IMR-90 (cell line): ENCODE measurements around the gene MRPS26. TPM values are rescaled to one million over a fixed set of nuclear protein-coding genes. Genes with fewer than 3 reads are reported as not detected.

Experiments
- ATAC-seq: fragments of 200-7000 bp; cut with Tn5 transposase; 2 replicates; pipeline ENCODE4 v1.9.1; 2020; ENCODE audit warnings: low read depth, mild to moderate bottlenecking, moderate library complexity
- BruUV-seq: library from RNA; stranded (reverse); fragments of 400-500 nt; replicated peaks from 2 replicates; lab custom pipeline; 2021; lab: Mats Ljungman, UMichigan
- CTCF ChIA-PET: fragments of 300-600 bp; formaldehyde crosslinking; extraction: SDS; loops from one replicate; lab custom pipeline; 2021; ENCODE audit warnings: antibody characterized with exemption; lab: Yijun Ruan, JAX
- POLR2A ChIA-PET: fragments of 300-600 bp; sonication (Branson Sonifier 250); formaldehyde crosslinking; loops from one replicate; lab custom pipeline; 2022; ENCODE audit warnings: antibody characterized with exemption; ENCODE audit not compliant: unreplicated experiment; lab: Charles Lee
- DNase-seq: peaks from one replicate; pipeline ENCODE4 v3.0.0; 2013
- H2AFZ ChIP-seq: replicated peaks from 2 replicates; pipeline ENCODE3; 2013; ENCODE audit warnings: low read length, mild to moderate bottlenecking; ENCODE audit not compliant: poor library complexity
- H2AK5ac ChIP-seq: 2 replicates; pipeline ENCODE4 v1.6.1; 2013; ENCODE audit warnings: low read depth, low read length, inconsistent platforms
- H2AK9ac ChIP-seq: replicated peaks from 2 replicates; pipeline ENCODE3; 2013; ENCODE audit warnings: mild to moderate bottlenecking, low read depth, low read length, moderate library complexity; ENCODE audit not compliant: poor library complexity
- H2BK120ac ChIP-seq: 2 replicates; pipeline ENCODE4 v1.6.1; 2013; ENCODE audit warnings: low read depth, low read length, inconsistent platforms
- H2BK15ac ChIP-seq: 3 replicates; pipeline ENCODE4 v1.6.1; 2013; ENCODE audit warnings: low read depth, low read length, inconsistent platforms
- H2BK20ac ChIP-seq: 2 replicates; pipeline ENCODE4 v1.6.1; 2013; ENCODE audit warnings: low read depth, mild to moderate bottlenecking, inconsistent platforms, low read length, moderate library complexity
- H2BK5ac ChIP-seq: 2 replicates; pipeline ENCODE4 v1.6.1; 2013; ENCODE audit warnings: mild to moderate bottlenecking, low read depth, low read length, inconsistent platforms; ENCODE audit not compliant: poor library complexity, severe bottlenecking
- H3K14ac ChIP-seq: replicated peaks from 2 replicates; pipeline ENCODE4 v1.6.1; 2013; ENCODE audit warnings: low read depth, low read length, inconsistent platforms
- H3K18ac ChIP-seq: 2 replicates; pipeline ENCODE4 v1.6.1; 2013; ENCODE audit warnings: low read depth, low read length, control low read depth
- H3K23ac ChIP-seq: 2 replicates; pipeline ENCODE4 v1.6.1; 2013; ENCODE audit warnings: low read depth, low read length, inconsistent platforms
- H3K27ac ChIP-seq: 2 replicates; pipeline ENCODE4 v1.5.1; 2013; ENCODE audit warnings: mild to moderate bottlenecking, control low read depth, low read length; ENCODE audit not compliant: insufficient read depth
- H3K27me3 ChIP-seq: 2 replicates; pipeline ENCODE4 v1.6.1; 2013; ENCODE audit warnings: low read length; ENCODE audit not compliant: control insufficient read depth, insufficient read depth
- H3K36me3 ChIP-seq: 2 replicates; pipeline ENCODE4 v1.6.1; 2013; ENCODE audit warnings: low read length, mixed read lengths; ENCODE audit not compliant: control insufficient read depth, insufficient read depth
- H3K4ac ChIP-seq: 2 replicates; pipeline ENCODE4 v1.6.1; 2013; ENCODE audit warnings: low read depth, low read length, inconsistent platforms
- H3K4me1 ChIP-seq: 2 replicates; pipeline ENCODE4 v1.6.1; 2013; ENCODE audit warnings: low read length, mixed read lengths; ENCODE audit not compliant: control insufficient read depth, insufficient read depth
- H3K4me2 ChIP-seq: 2 replicates; pipeline ENCODE4 v1.6.1; 2013; ENCODE audit warnings: low read depth, mild to moderate bottlenecking, control low read depth, low read length, moderate library complexity
- H3K4me3 ChIP-seq: 2 replicates; pipeline ENCODE4 v1.5.1; 2013; ENCODE audit warnings: low read depth, mild to moderate bottlenecking, control low read depth, low read length, moderate library complexity; ENCODE audit not compliant: insufficient read depth
- H3K56ac ChIP-seq: 2 replicates; pipeline ENCODE4 v1.6.1; 2013; ENCODE audit warnings: low read length, inconsistent platforms; ENCODE audit not compliant: insufficient read depth; ENCODE audit errors: extremely low read depth
- H3K79me1 ChIP-seq, 2 experiments: 2 replicates each; pipeline ENCODE4 v1.6.1; 2013; ENCODE audit warnings: low read length in 2 of 2, inconsistent platforms in 1 of 2, low read depth in 1 of 2
- H3K9ac ChIP-seq: 2 replicates; pipeline ENCODE4 v1.6.1; 2013; ENCODE audit warnings: low read depth, low read length, control low read depth
- H3K9me1 ChIP-seq: 2 replicates; pipeline ENCODE4 v1.6.1; 2013; ENCODE audit warnings: low read length, inconsistent platforms; ENCODE audit not compliant: insufficient read depth
- H3K9me3 ChIP-seq: 2 replicates; pipeline ENCODE4 v1.6.1; 2013; ENCODE audit warnings: low read length; ENCODE audit not compliant: control insufficient read depth, insufficient read depth
- H4K20me1 ChIP-seq: 2 replicates; pipeline ENCODE4 v1.6.1; 2013; ENCODE audit warnings: low read length, inconsistent platforms; ENCODE audit not compliant: insufficient read depth
- H4K5ac ChIP-seq: 2 replicates; pipeline ENCODE4 v1.6.1; 2013; ENCODE audit warnings: mild to moderate bottlenecking, low read depth, low read length, control low read depth
- H4K8ac ChIP-seq, 2 experiments: 2 replicates each; pipeline ENCODE4 v1.6.1; 2013; ENCODE audit warnings: low read depth in 2 of 2, low read length in 2 of 2, control low read depth in 1 of 2, inconsistent platforms in 1 of 2
- H4K91ac ChIP-seq: 2 replicates; pipeline ENCODE4 v1.6.1; 2013; ENCODE audit warnings: low read depth, low read length, inconsistent platforms; ENCODE audit not compliant: insufficient read depth
- MAFK ChIP-seq: IDR thresholded peaks from 2 replicates; pipeline ENCODE4 v1.6.1; 2012; ENCODE audit warnings: low read depth, low read length, improper control_type of control experiment
- RAD21 ChIP-seq: IDR thresholded peaks from 2 replicates; pipeline ENCODE4 v1.6.1; 2012; ENCODE audit warnings: low read length, improper control_type of control experiment
- WGBS, 2 experiments: methylation state at CpG; one replicate each; pipeline versions ENCODE4 v1.1.5 to v1.1.7; 2013; ENCODE audit warnings: missing lambda C conversion rate in 2 of 2; ENCODE audit not compliant: insufficient read length in 1 of 2; ENCODE audit errors: extremely low coverage in 2 of 2; 5-methylcytosine and 5-hydroxymethylcytosine counted together
- dilution Hi-C: fragments of 300-500 bp; cut with HindIII; formaldehyde crosslinking; loops from one replicate; pipeline ENCODE4 v1.14.3; 2018; ENCODE audit warnings: low sequenced_read_pairs; ENCODE audit not compliant: unreplicated experiment
- in situ Hi-C: fragments of 300-500 bp; cut with MboI; formaldehyde crosslinking; loops from 3 replicates; pipeline ENCODE4 v1.14.3; 2019; ENCODE audit warnings: low sequenced_read_pairs, inconsistent platforms, mixed read lengths
- intact Hi-C: fragments of 100-400 bp; cut with micrococcal nuclease; formaldehyde crosslinking; loops from 2 replicates; pipeline ENCODE4 v1.10.0; 2022
- polyA plus RNA-seq, 3 experiments: library from polyadenylated mRNA; depleted of rRNA; stranded (reverse); fragments of >200 nt; gene quantifications; 2 replicates each; pipeline ENCODE4 v1.2.3, GENCODE V29; 2012; ENCODE audit warnings: low replicate concordance in 1 of 3
- total RNA-seq: library from RNA; depleted of rRNA; stranded (reverse); fragments of >200 nt; gene quantifications from 2 replicates; pipeline ENCODE4 v1.2.3, GENCODE V29; 2012

The MRPS26 gene
- total and polyA plus RNA-seq, 2 of the 4 experiments (the other 2 are of a cell fraction), result 22.2 to 38.6 TPM

DNA sequence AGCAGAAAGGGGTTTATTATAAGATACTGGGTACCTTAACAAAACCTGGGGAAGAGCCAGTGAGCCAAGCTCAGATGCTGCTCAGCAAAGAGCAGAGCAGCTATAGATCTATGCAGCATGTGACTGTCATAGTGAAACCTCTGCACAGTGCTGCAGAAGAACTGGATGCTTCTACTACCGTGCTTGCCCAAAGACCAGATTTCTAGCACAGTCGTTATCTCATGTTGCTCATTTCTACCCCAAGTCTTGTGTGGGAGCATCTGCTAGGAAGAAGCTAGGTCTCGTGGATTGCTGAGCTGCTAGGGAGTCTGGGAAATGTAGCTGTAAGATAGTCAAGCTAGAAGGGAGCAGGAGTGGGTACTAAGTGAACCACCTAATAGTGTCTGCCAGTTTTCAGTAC lies 34.1 kb upstream of the MRPS26 start:
- no peak overlapping the region for H3K56ac ChIP-seq
- ChIA-PET POLR2A (no interaction called here), CTCF (interaction anchor here (0.6 to 1.1 kb wide), 4 partner anchors 11 to 185 kb away, joined by 3 to 4 read pairs (median 3); no protein-coding TSS in a partner anchor)
- 0 out of 4 replicates have a peak, but pooled peaks cover 0 to 9% of the 10 kb centered on the region in 2 experiments for H3K79me1 ChIP-seq
- H3K14ac ChIP-seq, result no peak overlapping the region
- ATAC-seq, result no peak; the same call in 1 of the 2 replicates
- no peak overlapping the region for H4K8ac ChIP-seq
- peaks cover 13% of the 10 kb centered on the region; the same call in 1 of the 2 replicates for H4K20me1 ChIP-seq
- in situ Hi-C loops, result no loop called here
- dilution Hi-C loops, result no loop called here
- intact Hi-C loops, result no loop called here
- H3K4me2 ChIP-seq, result no peak overlapping the region
- no peak overlapping the region for H3K23ac ChIP-seq
- no peak overlapping the region for H3K4me3 ChIP-seq
- H2AFZ ChIP-seq, result no peak overlapping the region
- no peaks in the 10 kb centered on the region for H3K27me3 ChIP-seq
- H3K27ac ChIP-seq, result no peak overlapping the region
- H2BK5ac ChIP-seq, result no peak overlapping the region
- H4K91ac ChIP-seq, result no peak overlapping the region
- no peak for TF ChIP-seq MAFK
- no peak for TF ChIP-seq RAD21
- H3K9me3 ChIP-seq, result no peaks in the 10 kb centered on the region
- no CpG with 5 or more reads among the region's 3 CpGs for WGBS, 2 experiments
- H2AK9ac ChIP-seq, result no peak overlapping the region
- H3K4ac ChIP-seq, result no peak overlapping the region
- H3K4me1 ChIP-seq, result peaks cover 8% of the 10 kb centered on the region
- no peak overlapping the region for H3K18ac ChIP-seq
- H3K9me1 ChIP-seq, result peaks cover 13% of the 10 kb centered on the region
- no peak overlapping the region for H4K5ac ChIP-seq
- DNase-seq, result no peak
- H3K9ac ChIP-seq, result no peak overlapping the region
- H3K36me3 ChIP-seq, result peaks cover 20% of the 10 kb centered on the region
- BruUV-seq, result no TSS peak
- no peak overlapping the region for H2AK5ac ChIP-seq
- no peak overlapping the region for H2BK120ac ChIP-seq
- H2BK20ac ChIP-seq, result no peak overlapping the region
- H2BK15ac ChIP-seq, result no peak overlapping the region
